ENCODE measurements around the gene RRP1B. TPM values are rescaled to one million over a fixed set of nuclear protein-coding genes. Genes with fewer than 3 reads are reported as not detected.

Gene RRP1B
- total and polyA plus RNA-seq, 9 of the 15 experiments (the other 6 are each of a cell fraction or from before 2014, with no cell fraction given) = 6.8 to 66.6 (median 41.9) TPM

DNA sequence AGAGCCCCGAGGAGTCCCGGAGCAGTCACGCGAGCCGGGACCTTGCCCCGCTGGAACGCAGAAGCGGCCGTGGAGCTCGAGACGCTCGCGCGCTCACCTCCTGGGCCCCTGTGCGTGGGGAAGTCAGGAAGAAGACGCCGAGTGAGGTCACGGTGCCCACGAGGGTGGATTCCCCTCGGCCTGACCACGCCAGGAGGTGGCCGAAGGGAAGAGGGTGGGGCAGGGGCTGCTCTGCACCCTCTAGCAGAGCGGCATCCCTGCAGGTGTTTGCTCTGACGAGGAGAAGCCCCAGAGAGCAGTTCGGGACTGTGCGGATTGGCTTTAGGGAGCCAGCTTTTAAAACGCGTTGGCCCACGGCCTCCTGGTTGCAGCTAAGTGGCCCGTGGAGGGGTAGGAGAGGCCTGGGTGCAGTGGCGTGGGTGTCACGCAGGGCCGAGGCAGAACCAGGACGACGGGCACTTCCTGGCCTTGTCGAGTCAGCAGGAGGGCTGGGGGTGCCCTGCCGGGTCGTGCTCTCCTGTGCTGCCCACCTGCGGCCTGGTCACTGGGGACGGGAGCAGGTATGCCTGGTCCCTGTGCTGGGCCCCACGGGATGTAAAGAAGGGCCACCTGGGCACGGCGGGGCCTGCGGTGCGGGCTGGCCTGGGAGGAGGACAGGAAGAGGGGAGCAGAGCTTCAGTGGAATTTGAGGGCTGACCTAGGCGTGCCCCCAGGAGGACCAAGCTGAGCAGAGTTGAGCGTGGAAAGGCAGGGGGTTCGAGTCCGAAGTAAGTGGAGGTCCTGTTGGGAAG is 60.6 kb downstream of the RRP1B start (continued):
- TF ChIP-seq, protein P1, sequence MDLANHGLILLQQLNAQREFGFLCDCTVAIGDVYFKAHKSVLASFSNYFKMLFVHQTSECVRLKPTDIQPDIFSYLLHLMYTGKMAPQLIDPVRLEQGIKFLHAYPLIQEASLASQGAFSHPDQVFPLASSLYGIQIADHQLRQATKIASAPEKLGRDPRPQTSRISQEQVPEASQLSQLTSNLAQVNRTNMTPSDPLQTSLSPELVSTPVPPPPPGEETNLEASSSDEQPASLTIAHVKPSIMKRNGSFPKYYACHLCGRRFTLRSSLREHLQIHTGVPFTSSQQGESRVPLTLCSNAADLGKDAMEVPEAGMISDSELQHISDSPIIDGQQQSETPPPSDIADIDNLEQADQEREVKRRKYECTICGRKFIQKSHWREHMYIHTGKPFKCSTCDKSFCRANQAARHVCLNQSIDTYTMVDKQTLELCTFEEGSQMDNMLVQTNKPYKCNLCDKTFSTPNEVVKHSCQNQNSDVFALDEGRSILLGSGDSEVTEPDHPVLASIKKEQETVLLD (IDR thresholded peaks at IDR 0.05) = peak; percentile 59; the same call in 1 of the 2 replicates
- peak; percentile 64; the same call in 1 of the 2 replicates for TF ChIP-seq ZFX (CRISPR knock-in tag; IDR thresholded peaks at IDR 0.05)
- TF ChIP-seq MBD2 (IDR thresholded peaks at IDR 0.05; ENCODE audit: borderline replicate concordance, low read depth) = no peak
- 0 out of 2 replicates have a peak, but pooled peaks have one; percentile 14 for TF ChIP-seq ZBTB17 (CRISPR knock-in tag; IDR thresholded peaks at IDR 0.05)
- no peak for TF ChIP-seq HNRNPH1 (optimal IDR thresholded peaks at IDR 0.05; ENCODE audit: low read depth, low read length)
- TF ChIP-seq ZBTB7A (IDR thresholded peaks at IDR 0.05; ENCODE audit: borderline replicate concordance, control insufficient read depth, low read depth, low read length) = peak; percentile 23; the same call in 1 of the 2 replicates
- no peak for TF ChIP-seq JUN (IDR thresholded peaks at IDR 0.05; ENCODE audit: borderline replicate concordance, low read depth, low read length)
- TF ChIP-seq JUN (CRISPR knock-in tag; IDR thresholded peaks at IDR 0.05; ENCODE audit: borderline replicate concordance) = no peak
- no peak for TF ChIP-seq RAD51 (IDR thresholded peaks at IDR 0.05; ENCODE audit: borderline replicate concordance, low read depth)
- TF ChIP-seq RBM14 (IDR thresholded peaks at IDR 0.05; ENCODE audit: borderline replicate concordance, insufficient read depth, low read depth, low read length) = peak; percentile 5; the same call in 1 of the 2 replicates
- 0 out of 4 replicates have a peak, but pooled peaks of 1 of the 2 experiments have one; percentile 4 for TF ChIP-seq TEAD1 (CRISPR knock-in tag; IDR thresholded peaks at IDR 0.05)
- TF ChIP-seq GATA2 (CRISPR knock-in tag; IDR thresholded peaks at IDR 0.05) = no peak
- TF ChIP-seq ZFP36 (IDR thresholded peaks at IDR 0.05; ENCODE audit: low read depth, low read length, partially characterized antibody) = no peak
- TF ChIP-seq BCOR (IDR thresholded peaks at IDR 0.05) = no peak
- TF ChIP-seq LEF1 (IDR thresholded peaks at IDR 0.05) = no peak
- TF ChIP-seq CXXC5 (CRISPR knock-in tag; IDR thresholded peaks at IDR 0.05) = no peak
- TF ChIP-seq, protein P2, sequence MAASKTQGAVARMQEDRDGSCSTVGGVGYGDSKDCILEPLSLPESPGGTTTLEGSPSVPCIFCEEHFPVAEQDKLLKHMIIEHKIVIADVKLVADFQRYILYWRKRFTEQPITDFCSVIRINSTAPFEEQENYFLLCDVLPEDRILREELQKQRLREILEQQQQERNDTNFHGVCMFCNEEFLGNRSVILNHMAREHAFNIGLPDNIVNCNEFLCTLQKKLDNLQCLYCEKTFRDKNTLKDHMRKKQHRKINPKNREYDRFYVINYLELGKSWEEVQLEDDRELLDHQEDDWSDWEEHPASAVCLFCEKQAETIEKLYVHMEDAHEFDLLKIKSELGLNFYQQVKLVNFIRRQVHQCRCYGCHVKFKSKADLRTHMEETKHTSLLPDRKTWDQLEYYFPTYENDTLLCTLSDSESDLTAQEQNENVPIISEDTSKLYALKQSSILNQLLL (CRISPR knock-in tag; IDR thresholded peaks at IDR 0.05; ENCODE audit: borderline replicate concordance) = no peak
- TF ChIP-seq CREB1 (IDR thresholded peaks at IDR 0.05) = no peak; the same call in 1 of the 2 replicates
- no peak; the same call in 1 of the 2 replicates for TF ChIP-seq CREB1 (CRISPR knock-in tag; IDR thresholded peaks at IDR 0.05)
- TF ChIP-seq GABPB1 (CRISPR knock-in tag; IDR thresholded peaks at IDR 0.05) = 0 out of 2 replicates have a peak, but pooled peaks have one; percentile 47
- peak; percentile 19; the same call in 1 of the 2 replicates for TF ChIP-seq ZNF263 (CRISPR knock-in tag; IDR thresholded peaks at IDR 0.05; ENCODE audit: borderline replicate concordance)
- TF ChIP-seq SAFB (IDR thresholded peaks at IDR 0.05; ENCODE audit: borderline replicate concordance, low read depth, low read length) = 0 out of 2 replicates have a peak, but pooled peaks have one; percentile 56
- TF ChIP-seq ZNF696 (CRISPR knock-in tag; conservative IDR thresholded peaks at IDR 0.05) = no peak
- no peak for TF ChIP-seq ATF1 (CRISPR knock-in tag; IDR thresholded peaks at IDR 0.05)
- TF ChIP-seq ATF1 (tag; IDR thresholded peaks at IDR 0.05) = no peak
- 0 out of 2 replicates have a peak, but pooled peaks have one; percentile 41 for TF ChIP-seq ZNF224 (CRISPR knock-in tag; IDR thresholded peaks at IDR 0.05)
- TF ChIP-seq, protein P3, sequence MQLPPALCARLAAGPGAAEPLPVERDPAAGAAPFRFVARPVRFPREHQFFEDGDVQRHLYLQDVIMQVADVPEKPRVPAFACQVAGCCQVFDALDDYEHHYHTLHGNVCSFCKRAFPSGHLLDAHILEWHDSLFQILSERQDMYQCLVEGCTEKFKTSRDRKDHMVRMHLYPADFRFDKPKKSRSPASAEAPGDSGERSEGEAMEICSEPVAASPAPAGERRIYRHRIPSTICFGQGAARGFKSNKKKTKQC (CRISPR knock-in tag; IDR thresholded peaks at IDR 0.05) = peak; percentile 46; the same call in 1 of the 2 replicates

Measured in K562 (cell line).